ENCODE data around the gene ZEB2. TPM values are rescaled to one million over a fixed set of nuclear protein-coding genes. Genes with fewer than 3 reads are reported as not detected.
A peak's percentile ranks its signal among the peaks of the same experiment; 100 is the strongest.

ZEB2 gene
- total and polyA plus RNA-seq, 5 donors: 40.2 to 147 (median 135) TPM

DNA sequence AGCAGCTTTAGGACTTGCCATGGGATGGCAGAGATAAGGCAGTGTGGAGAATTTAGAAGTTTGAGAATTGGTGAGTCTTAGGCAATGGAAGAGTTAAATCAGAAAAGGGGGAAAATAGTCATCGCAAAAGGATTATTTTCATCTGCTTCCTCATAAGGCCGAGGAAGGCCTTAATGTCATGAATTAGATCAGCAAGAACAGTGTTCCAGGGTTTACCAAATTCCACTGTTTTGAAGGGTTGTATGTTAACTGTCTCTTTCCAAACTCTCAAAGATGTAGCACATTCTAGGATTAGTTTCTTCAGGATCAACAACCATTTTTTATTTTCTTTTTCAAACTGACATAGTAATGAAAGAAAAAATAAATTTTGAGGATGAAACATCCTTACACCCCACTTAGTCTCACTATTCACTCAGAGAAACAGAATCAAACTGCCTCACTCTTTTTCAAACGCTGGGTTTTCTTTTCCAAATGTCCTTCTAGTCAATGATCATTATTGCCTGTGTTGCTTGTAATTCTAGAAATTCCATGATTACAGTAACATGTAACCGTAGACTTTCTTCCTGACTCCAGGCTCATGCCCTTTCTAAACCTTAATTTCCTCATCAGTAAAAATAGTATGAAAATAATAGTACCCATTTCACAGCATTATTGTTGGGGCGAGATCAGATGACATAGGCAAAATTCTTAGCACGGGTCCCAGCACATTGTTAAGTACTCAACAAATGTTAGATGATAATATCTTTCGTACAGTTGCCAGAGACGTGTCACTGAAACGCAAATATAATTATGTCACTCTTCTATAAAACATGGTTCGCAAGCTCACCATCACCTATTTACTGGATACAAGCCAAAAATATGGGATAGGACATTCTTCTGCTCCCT lies 23.6 kb downstream of the ZEB2 start:
- intact Hi-C loops (cut with DNase I): no loop called here
- DNase-seq (no peak), ATAC-seq (peak in 1 of 2 donors; percentile 38)
- no peaks in the 10 kb centered on the region for H3K9me3 ChIP-seq (ENCODE audit: control insufficient read depth, low read length)
- no peak overlapping the region for H3K4me3 ChIP-seq (ENCODE audit: low read length)
- peak overlapping the region; percentile 87 for H3K27ac ChIP-seq (ENCODE audit: low read length)
- WGBS: 45% methylated on average over 10 of the region's 10 CpGs
- H3K4me1 ChIP-seq (ENCODE audit: control insufficient read depth, insufficient read depth, low read length): peaks cover 15% of the 10 kb centered on the region
- no peaks in the 10 kb centered on the region for H3K27me3 ChIP-seq (ENCODE audit: control insufficient read depth, insufficient read depth)

DNA sequence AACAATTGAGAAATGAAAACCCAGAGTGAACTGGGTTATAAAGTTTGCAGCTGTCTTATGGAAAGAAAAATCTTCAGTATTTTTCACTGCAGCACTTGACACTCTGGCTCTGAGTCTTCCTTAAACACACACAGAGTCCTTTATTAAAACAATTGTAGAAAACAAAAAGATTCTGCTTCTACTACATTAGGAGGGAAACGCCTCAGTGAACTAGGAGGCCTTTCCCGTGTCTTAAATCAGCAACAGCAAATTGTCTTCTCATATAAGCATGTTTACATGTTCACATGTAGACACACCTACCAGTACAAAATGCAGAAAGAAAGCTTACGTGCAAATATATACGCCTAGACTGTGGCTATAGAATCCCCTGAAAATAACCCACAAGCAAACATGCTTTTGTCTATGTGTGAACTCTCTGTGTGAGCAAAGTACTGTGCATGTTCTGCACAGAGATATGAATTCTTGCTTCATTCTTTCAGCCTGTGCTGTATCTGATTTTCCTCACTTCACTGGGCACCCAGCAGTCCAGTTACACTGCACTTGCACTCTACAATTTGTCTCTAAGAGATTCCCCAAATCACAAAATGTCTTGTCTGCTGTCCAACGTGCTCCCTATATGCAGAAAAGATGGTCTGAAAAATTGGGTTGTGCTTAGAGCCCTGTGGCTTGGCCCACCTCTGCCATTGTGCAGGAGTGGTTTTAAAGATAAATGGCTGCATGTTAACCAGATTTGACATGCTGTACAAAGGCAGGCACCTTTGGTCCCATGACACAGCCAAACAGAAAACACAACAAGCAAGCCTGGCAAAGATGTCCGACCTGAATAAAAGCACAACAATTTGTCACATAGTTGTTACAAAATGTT lies 24.5 kb downstream of the ZEB2 start:
- no peaks in the 10 kb centered on the region for H3K27me3 ChIP-seq (ENCODE audit: control insufficient read depth, insufficient read depth)
- WGBS: 36% methylated on average over 6 of the region's 6 CpGs
- DNase-seq (no peak), ATAC-seq (peak; percentile 49 to 56)
- intact Hi-C loops (cut with DNase I): no loop called here
- no peak overlapping the region for H3K4me3 ChIP-seq (ENCODE audit: low read length)
- peak overlapping the region; percentile 82 for H3K27ac ChIP-seq (ENCODE audit: low read length)
- H3K9me3 ChIP-seq (ENCODE audit: control insufficient read depth, low read length): no peaks in the 10 kb centered on the region
- peaks cover 15% of the 10 kb centered on the region for H3K4me1 ChIP-seq (ENCODE audit: control insufficient read depth, insufficient read depth, low read length)

DNA sequence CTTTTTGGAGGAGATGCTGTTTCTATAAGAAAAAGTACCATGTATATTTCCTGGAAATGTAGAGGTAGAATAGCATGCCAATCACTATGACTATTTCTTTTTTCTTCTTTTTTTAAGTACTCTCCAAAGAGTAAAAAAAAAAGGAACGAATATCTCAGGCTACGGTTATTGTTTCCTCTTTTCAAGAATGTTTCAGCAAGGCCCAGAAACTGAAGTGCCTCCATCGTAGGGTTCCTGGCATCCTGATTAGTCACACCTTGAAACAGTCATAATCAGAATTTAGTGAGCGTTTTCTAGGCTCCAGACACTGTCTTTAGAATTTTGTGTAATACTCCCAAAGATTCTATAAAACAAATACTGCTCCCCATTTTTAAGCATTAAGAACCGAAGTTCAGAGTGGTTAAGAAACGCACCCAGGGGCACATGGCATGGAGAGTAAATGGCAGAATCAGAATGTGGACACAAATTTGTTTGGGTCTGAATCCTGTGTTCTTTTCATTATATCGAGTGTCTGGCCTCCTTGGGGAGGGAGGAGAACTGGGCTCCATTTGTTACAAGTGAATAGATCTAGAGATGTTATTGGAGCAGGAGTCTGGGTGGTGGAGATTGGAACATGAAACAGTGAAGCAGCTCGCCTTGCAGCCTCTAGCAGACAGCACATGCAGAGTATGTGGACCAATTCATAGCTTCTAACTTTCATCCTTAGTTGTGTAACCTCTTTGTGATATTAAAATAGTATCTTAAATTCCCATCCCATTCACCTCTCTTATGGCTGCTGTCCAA lies 26.7 kb downstream of the ZEB2 start:
- intact Hi-C loops (cut with DNase I): no loop called here
- no peaks in the 10 kb centered on the region for H3K27me3 ChIP-seq (ENCODE audit: control insufficient read depth, insufficient read depth)
- H3K27ac ChIP-seq (ENCODE audit: low read length): no peak overlapping the region
- DNase-seq: no peak
- no peak overlapping the region for H3K4me3 ChIP-seq (ENCODE audit: low read length)
- no peaks in the 10 kb centered on the region for H3K9me3 ChIP-seq (ENCODE audit: control insufficient read depth, low read length)
- peaks cover 14% of the 10 kb centered on the region for H3K4me1 ChIP-seq (ENCODE audit: control insufficient read depth, insufficient read depth, low read length)
- 58% methylated on average over 8 of the region's 8 CpGs for WGBS
- ATAC-seq: no peak

DNA sequence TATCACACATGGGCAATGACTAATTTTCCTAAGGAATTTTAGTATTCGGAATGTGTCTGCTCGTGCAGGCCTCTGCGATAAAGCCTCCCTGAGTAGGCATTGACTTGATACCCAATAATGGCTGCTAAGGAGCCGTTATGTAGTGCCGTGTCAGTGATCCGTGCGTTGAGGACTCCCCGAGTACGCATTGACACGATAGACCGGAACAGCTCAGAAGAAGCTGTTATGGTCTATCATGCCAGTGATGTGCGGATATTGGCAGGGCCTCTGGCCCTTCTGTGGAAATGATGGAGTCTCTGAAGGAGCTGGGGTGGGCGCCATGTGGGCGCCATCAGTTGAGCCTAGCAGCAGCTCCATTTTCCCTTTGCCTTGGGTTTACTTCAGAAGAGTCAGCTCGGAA lies 29.1 kb downstream of the ZEB2 start:
- Histone ChIP-seq H3K4me1 (ENCODE audit: control insufficient read depth, insufficient read depth, low read length) (peaks cover 7% of the 10 kb centered on the region), H3K4me3 (ENCODE audit: low read length) (no peak overlapping the region), H3K27me3 (ENCODE audit: control insufficient read depth, insufficient read depth) (no peaks in the 10 kb centered on the region), H3K27ac (ENCODE audit: low read length) (no peak overlapping the region), H3K9me3 (ENCODE audit: control insufficient read depth, low read length) (no peaks in the 10 kb centered on the region)
- DNase-seq (no peak), ATAC-seq (no peak)
- intact Hi-C loops (cut with DNase I): no loop called here
- 94% methylated on average over 15 of the region's 15 CpGs for WGBS

DNA sequence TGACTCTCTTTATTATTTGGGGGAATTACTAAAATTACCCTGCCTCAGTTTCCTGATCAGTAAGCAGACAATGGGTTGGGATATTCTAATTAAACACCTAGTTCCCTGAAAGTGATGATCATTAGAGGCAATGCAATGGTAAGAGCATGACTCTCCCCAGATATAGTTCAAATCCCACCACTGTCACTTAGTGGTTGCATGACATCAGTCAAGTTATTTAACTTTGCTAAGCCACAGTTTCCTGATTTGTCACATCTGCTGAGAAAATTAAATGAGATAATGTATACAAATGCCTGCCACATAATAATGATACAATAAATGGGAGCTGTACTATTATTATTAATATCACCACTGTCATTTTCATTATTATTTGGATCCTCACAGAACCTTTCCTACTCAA lies 29.9 kb downstream of the ZEB2 start:
- no peak overlapping the region for H3K27ac ChIP-seq (ENCODE audit: low read length)
- no peak overlapping the region for H3K4me3 ChIP-seq (ENCODE audit: low read length)
- H3K4me1 ChIP-seq (ENCODE audit: control insufficient read depth, insufficient read depth, low read length): peaks cover 3% of the 10 kb centered on the region

DNA sequence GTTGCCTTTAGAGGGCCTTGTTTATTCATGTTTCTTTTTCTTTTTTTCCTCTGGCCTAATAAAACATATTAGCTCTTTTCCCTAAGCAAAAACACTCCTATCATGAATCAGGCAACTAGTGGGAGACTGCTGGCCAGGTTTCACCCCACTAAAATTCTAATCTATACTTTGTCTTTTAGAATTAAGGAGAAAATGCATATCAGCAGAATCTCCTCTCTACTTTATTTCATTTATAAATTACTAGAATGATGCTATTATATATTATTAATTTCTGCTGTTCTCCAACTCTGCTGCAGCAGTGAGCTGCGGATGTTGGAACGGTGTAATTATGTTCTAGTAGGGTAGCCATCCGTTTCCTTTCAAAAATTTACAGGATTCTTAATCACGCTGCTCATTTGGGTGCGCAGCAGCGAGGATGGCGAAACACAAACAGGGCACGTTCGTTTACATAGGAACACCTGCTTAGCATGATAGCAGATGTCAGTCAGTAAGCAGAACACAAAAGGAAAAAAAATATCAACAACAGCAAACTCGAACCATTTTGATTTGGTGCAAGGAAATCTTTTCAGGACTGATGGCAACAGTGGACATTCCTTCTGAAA lies 30.5 kb downstream of the ZEB2 start:
- Histone ChIP-seq H3K9me3 (ENCODE audit: control insufficient read depth, low read length) (no peaks in the 10 kb centered on the region), H3K4me1 (ENCODE audit: control insufficient read depth, insufficient read depth, low read length) (peaks cover 4% of the 10 kb centered on the region), H3K4me3 (ENCODE audit: low read length) (no peak overlapping the region), H3K27ac (ENCODE audit: low read length) (no peak overlapping the region), H3K27me3 (ENCODE audit: control insufficient read depth, insufficient read depth) (no peaks in the 10 kb centered on the region)
- intact Hi-C loops (cut with DNase I): no loop called here
- DNase-seq (no peak), ATAC-seq (no peak)
- WGBS: 70% methylated on average over 10 of the region's 10 CpGs

More for the DNA sequence above, 29.9 kb downstream of the ZEB2 start:
- no peaks in the 10 kb centered on the region for H3K27me3 ChIP-seq (ENCODE audit: control insufficient read depth, insufficient read depth)
- DNase-seq: no peak
- H3K9me3 ChIP-seq (ENCODE audit: control insufficient read depth, low read length): no peaks in the 10 kb centered on the region
- no peak for ATAC-seq
- intact Hi-C loops (cut with DNase I): no loop called here

DNA sequence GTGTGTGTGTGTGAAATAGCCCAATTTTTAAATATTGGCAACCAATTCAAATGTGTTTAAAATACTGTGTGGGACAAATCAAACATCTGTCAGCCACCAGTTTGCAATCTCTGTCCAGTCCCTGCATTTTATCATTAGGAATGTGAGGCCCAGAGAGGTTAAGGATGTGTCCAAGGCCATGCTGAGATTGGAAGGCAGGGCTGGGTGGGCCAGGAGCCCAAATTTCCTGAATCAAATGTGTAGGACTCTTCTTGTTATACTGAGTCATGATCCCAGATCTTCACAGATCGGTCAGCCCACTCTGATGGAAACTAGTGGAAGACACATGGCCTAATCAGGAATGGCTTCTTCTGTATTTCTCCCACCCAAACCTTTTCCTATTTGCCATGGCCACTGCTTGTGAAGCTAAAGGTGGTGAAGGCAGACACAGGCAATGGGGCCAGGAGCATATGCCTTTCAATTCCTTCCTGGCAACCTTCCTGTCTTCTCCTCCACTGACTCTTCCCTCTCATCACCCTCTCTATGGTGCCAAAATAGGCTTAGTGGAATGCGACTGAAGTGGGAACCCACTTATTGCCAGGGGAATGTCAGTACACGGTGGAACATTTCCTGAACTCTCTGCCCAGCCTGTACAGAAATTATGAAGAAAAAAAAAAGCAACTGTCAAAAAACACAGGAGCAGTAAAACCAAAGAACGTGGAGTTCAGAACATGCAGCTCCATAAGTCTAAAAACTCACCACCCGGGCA lies 35.5 kb downstream of the ZEB2 start:
- H3K4me3 ChIP-seq (ENCODE audit: low read length): no peak overlapping the region

DNA sequence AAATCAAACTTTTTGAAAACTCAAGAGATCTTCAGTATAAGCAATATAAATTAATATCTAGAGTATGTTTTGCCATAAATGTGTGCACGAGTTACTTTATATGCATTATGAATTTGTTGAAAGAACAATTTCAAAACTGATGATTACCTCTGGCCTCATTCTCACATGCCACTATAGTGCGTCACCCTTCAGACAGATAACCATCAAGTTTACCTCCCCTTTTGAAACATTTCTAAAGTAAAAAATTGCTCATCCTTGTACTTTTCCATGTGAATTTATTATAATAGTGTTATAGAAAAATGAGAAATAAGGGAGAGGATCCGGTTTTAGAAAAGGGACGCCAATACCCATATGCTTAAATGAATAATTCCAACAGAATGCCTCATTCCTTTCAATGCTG lies 38.3 kb downstream of the ZEB2 start:
- ATAC-seq (no peak), DNase-seq (no peak)
- intact Hi-C loops (cut with DNase I): no loop called here
- Histone ChIP-seq H3K27me3 (ENCODE audit: control insufficient read depth, insufficient read depth) (no peaks in the 10 kb centered on the region), H3K4me3 (ENCODE audit: low read length) (no peak overlapping the region), H3K4me1 (ENCODE audit: control insufficient read depth, insufficient read depth, low read length) (peaks cover 16% of the 10 kb centered on the region), H3K9me3 (ENCODE audit: control insufficient read depth, low read length) (no peaks in the 10 kb centered on the region), H3K27ac (ENCODE audit: low read length) (no peak overlapping the region)
- WGBS: 84% methylated on average over 4 of the region's 4 CpGs

More for the DNA sequence above, 35.5 kb downstream of the ZEB2 start:
- DNase-seq: no peak
- H3K9me3 ChIP-seq (ENCODE audit: control insufficient read depth, low read length): no peaks in the 10 kb centered on the region
- intact Hi-C loops (cut with DNase I): no loop called here
- 43% methylated on average over 5 of the region's 5 CpGs for WGBS
- peak overlapping the region; percentile 84 for H3K27ac ChIP-seq (ENCODE audit: low read length)
- peaks cover 12% of the 10 kb centered on the region for H3K4me1 ChIP-seq (ENCODE audit: control insufficient read depth, insufficient read depth, low read length)
- ATAC-seq: peak; percentile 78 to 90
- H3K27me3 ChIP-seq (ENCODE audit: control insufficient read depth, insufficient read depth): no peaks in the 10 kb centered on the region

DNA sequence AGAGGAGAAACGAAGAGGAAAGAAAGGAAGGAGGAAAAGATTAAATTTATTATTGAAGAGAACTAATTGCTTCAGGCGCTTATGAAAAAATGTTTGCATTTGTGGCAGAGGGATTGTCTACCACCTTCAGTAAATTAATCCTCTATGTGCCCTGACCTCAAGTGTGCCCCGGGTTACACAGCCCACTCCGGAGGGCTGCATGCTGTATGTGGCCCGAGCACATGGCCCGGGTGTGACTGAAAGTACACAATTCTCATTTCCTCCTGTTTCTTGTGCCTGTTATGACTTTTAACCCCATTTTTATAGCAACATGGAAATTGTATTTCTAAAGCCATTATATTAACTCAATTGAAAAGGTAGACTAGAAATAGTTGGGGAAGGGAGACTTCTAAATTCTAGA lies 38.8 kb downstream of the ZEB2 start:
- Histone ChIP-seq H3K4me1 (ENCODE audit: control insufficient read depth, insufficient read depth, low read length) (peaks cover 16% of the 10 kb centered on the region), H3K4me3 (ENCODE audit: low read length) (no peak overlapping the region)

DNA sequence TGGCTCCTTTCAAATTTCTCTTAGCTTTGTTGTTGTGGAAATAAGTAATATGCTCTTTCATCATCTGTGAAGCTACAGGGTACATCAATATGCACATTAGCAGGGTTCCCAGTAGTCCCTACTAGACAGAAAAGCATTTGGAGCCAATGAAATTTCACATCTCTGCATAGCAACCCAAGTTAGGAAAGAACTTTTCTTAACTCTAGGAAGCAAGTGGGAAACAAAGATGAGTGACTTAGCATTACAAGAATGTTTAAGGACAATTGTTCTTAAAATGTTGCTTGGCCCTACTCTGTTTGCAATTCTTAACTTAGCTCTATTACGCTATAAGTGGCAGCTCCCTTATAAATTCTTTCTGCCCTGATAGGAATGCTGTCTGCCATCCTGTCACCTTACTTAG lies 39.6 kb downstream of the ZEB2 start:
- H3K27ac ChIP-seq (ENCODE audit: low read length): no peak overlapping the region
- ATAC-seq: peak; percentile 28 to 51
- no peaks in the 10 kb centered on the region for H3K9me3 ChIP-seq (ENCODE audit: control insufficient read depth, low read length)
- no peaks in the 10 kb centered on the region for H3K27me3 ChIP-seq (ENCODE audit: control insufficient read depth, insufficient read depth)
- WGBS: 58% methylated on average over 1 of the region's 1 CpG
- H3K4me3 ChIP-seq (ENCODE audit: low read length): no peak overlapping the region
- no peak for DNase-seq
- H3K4me1 ChIP-seq (ENCODE audit: control insufficient read depth, insufficient read depth, low read length): peaks cover 16% of the 10 kb centered on the region
- intact Hi-C loops (cut with DNase I): no loop called here

More for the DNA sequence above, 38.8 kb downstream of the ZEB2 start:
- Histone ChIP-seq H3K27me3 (ENCODE audit: control insufficient read depth, insufficient read depth) (no peaks in the 10 kb centered on the region), H3K27ac (ENCODE audit: low read length) (no peak overlapping the region), H3K9me3 (ENCODE audit: control insufficient read depth, low read length) (no peaks in the 10 kb centered on the region)
- 56% methylated on average over 6 of the region's 6 CpGs for WGBS
- no peak for DNase-seq
- intact Hi-C loops (cut with DNase I): no loop called here
- ATAC-seq: no peak

All from right cardiac atrium (tissue), 5 donors.